DOHH2 (cell line): ENCODE data around the gene CPLX3.

Experiments used
- H3F3A ChIP-seq: fragments of 200-600 bp; sonication (generic), shearing (Covaris generic); 2 replicates; pipeline ENCODE4 v1.6.0; 2016; ENCODE audit warnings: antibody characterized with exemption, mild to moderate bottlenecking; ENCODE audit not compliant: control insufficient read depth, insufficient read depth
- H3K27ac ChIP-seq: fragments of 200-600 bp; sonication (generic); 2 replicates; pipeline ENCODE4 v1.5.1; 2014; ENCODE audit warnings: low read depth, mild to moderate bottlenecking, low read length, moderate library complexity
- H3K27me3 ChIP-seq: fragments of 200-600 bp; sonication (generic); 2 replicates; pipeline ENCODE4 v1.6.1; 2014; ENCODE audit warnings: mild to moderate bottlenecking, low read length, mixed read lengths; ENCODE audit not compliant: control insufficient read depth
- H3K36me3 ChIP-seq: fragments of 200-600 bp; sonication (generic); 2 replicates; pipeline ENCODE4 v1.6.1; 2014; ENCODE audit warnings: mild to moderate bottlenecking, low read length, moderate library complexity, mixed read lengths; ENCODE audit not compliant: control insufficient read depth
- H3K4me1 ChIP-seq: fragments of 200-600 bp; sonication (generic); 2 replicates; pipeline ENCODE4 v1.6.1; 2014; ENCODE audit warnings: mild to moderate bottlenecking, low read length, mixed read lengths; ENCODE audit not compliant: control insufficient read depth
- H3K4me2 ChIP-seq: fragments of 200-600 bp; sonication (generic); 2 replicates; pipeline ENCODE4 v1.6.0; 2014; ENCODE audit warnings: mild to moderate bottlenecking, low read length, moderate library complexity
- H3K4me3 ChIP-seq: fragments of 200-600 bp; sonication (generic); 2 replicates; pipeline ENCODE4 v1.5.1; 2014; ENCODE audit warnings: mild to moderate bottlenecking, low read length, mixed read lengths
- H3K79me2 ChIP-seq: fragments of 200-600 bp; sonication (generic); 2 replicates; pipeline ENCODE4 v1.6.1; 2014; ENCODE audit warnings: mild to moderate bottlenecking, low read length, mixed read lengths; ENCODE audit not compliant: control insufficient read depth
- H3K9me2 ChIP-seq: fragments of 200-600 bp; sonication (generic); replicated peaks from 2 replicates; pipeline ENCODE4 v1.6.1; 2014; ENCODE audit warnings: mild to moderate bottlenecking, low read length, mixed read lengths; ENCODE audit not compliant: control insufficient read depth
- H3K9me3 ChIP-seq: fragments of 200-600 bp; sonication (generic); 2 replicates; pipeline ENCODE4 v1.6.1; 2014; ENCODE audit warnings: antibody characterized with exemption, low read length, mixed read lengths; ENCODE audit not compliant: control insufficient read depth, insufficient read depth
- H4K20me1 ChIP-seq: fragments of 200-600 bp; sonication (generic); 2 replicates; pipeline ENCODE4 v1.6.0; 2014; ENCODE audit warnings: low read depth, mild to moderate bottlenecking, antibody characterized with exemption, low read length, moderate library complexity; ENCODE audit not compliant: control insufficient read depth, insufficient read depth
- EZH2phosphoT487 ChIP-seq: fragments of 200-600 bp; sonication (generic); IDR thresholded peaks from 2 replicates; pipeline ENCODE4 v1.6.1; 2017; ENCODE audit warnings: borderline replicate concordance, mild to moderate bottlenecking, antibody characterized with exemption, low read length, moderate library complexity, mixed read lengths
- TF ChIP-seq, protein P1 (sequence below): fragments of 200-600 bp; sonication (generic); IDR thresholded peaks from one replicate; pipeline ENCODE4 v1.5.1; 2014; ENCODE audit warnings: antibody characterized with exemption, mild to moderate bottlenecking, low read depth, low read length; ENCODE audit not compliant: poor library complexity, severe bottlenecking

Gene CPLX3

DNA sequence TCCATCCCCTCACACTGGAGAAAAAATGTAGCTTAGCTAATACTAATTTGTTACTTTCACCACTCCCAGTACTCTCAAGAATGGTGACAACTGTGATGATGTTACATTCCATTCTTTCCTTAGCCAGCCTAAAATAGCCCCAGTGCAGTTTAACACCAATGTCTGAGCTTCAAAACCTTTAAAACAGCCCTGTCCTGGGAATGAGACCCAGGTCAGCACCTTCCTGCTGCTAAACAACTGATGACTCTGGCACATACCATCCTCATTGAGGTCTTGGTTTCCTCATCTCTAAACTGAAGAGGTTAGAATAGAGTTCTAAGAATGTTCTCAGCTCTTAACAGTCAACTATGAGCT lies 42.9 kb downstream of the CPLX3 start:
- Histone ChIP-seq H3K9me2 (no peaks in the 10 kb centered on the region), H3K4me3 (peak overlapping the region; percentile 50; the same call in 1 of the 2 replicates), H4K20me1 (peaks cover 26% of the 10 kb centered on the region), H3K27me3 (no peaks in the 10 kb centered on the region), H3K36me3 (peaks cover 42% of the 10 kb centered on the region), H3K4me2 (peak overlapping the region; percentile 72; the same call in 1 of the 2 replicates), H3K4me1 (peaks cover 58% of the 10 kb centered on the region), H3F3A (peaks cover 12% of the 10 kb centered on the region; the same call in 1 of the 2 replicates), H3K9me3 (peaks cover 6% of the 10 kb centered on the region; the same call in 1 of the 2 replicates), H3K79me2 (peaks cover 81% of the 10 kb centered on the region), H3K27ac (peak overlapping the region; percentile 52)
- no peak for TF ChIP-seq EZH2phosphoT487
- TF ChIP-seq, protein P1, sequence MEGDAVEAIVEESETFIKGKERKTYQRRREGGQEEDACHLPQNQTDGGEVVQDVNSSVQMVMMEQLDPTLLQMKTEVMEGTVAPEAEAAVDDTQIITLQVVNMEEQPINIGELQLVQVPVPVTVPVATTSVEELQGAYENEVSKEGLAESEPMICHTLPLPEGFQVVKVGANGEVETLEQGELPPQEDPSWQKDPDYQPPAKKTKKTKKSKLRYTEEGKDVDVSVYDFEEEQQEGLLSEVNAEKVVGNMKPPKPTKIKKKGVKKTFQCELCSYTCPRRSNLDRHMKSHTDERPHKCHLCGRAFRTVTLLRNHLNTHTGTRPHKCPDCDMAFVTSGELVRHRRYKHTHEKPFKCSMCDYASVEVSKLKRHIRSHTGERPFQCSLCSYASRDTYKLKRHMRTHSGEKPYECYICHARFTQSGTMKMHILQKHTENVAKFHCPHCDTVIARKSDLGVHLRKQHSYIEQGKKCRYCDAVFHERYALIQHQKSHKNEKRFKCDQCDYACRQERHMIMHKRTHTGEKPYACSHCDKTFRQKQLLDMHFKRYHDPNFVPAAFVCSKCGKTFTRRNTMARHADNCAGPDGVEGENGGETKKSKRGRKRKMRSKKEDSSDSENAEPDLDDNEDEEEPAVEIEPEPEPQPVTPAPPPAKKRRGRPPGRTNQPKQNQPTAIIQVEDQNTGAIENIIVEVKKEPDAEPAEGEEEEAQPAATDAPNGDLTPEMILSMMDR, result no peak

DNA sequence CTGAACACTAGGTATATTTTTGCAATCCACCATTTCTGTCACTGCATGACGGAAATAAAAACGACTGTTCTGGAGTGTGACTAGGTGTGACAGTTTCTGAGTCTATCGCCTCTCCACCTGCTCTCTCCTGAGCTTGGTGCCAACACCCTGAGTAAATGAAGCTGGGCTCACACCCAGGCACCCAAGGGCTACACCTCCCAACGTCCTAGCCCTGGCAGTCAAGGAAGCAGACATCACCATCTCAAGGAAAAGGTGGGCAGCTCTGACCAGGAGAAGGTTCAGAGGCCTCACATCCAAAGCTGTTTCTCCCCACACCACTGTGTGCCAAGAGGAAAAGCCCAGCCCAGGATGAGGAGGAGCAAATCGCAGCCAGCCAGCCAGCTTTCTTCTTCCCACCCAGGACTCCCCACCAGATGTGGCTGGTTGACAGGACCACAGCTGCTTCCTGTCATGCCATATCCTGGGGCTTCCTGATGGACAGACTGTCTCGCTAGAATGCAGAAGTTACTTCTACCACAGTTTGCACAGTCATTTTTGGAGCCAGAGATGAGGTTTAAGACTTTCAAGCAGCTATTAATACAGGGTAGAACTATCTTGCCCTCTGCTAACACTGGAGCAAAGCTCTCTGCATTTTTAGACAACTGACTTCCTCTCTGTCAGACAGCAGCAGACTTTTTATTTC lies 43.4 kb downstream of the CPLX3 start:
- Histone ChIP-seq H3F3A (peaks cover 12% of the 10 kb centered on the region; the same call in 1 of the 2 replicates), H3K79me2 (peaks cover 77% of the 10 kb centered on the region)

DNA sequence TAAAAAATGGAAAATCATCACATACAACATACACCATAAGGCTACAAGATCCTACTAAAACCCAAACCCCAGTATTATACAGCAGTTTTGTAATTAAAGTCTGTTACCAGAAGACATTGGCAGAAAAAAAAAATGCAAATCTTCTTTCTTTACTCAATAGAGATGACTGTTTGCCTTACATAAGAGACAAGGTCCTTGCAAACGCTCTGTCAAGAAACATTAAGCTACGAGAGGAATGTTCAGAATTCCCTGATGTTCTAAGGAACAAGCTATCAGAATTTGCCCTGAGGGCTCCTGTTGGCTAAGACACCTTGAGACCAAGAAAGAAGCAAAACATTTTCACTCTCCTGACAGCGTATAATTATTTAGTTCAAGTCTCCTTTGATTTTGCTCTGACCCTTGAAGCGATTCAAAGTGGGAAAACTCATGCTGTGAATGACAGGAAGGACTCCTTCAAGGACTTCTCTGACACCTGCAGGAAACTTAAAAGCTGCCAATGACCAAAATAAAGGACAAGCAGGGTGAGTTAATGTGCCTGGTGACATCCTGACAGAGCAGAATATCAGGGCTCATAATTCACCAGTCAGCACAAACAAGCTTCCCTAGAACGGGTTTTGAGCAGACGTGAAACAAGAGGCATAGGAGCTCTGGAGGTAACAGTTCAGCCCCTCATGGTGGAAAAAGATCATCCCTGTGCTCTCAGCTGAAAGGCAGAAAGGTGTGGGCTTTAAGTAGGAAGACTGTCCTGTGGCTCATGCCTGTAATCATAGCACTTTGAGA lies 44.2 kb downstream of the CPLX3 start:
- peaks cover 26% of the 10 kb centered on the region for H4K20me1 ChIP-seq
- H3F3A ChIP-seq, result peaks cover 12% of the 10 kb centered on the region; the same call in 1 of the 2 replicates
- peak overlapping the region; percentile 72 for H3K4me2 ChIP-seq
- peak overlapping the region; percentile 50 for H3K4me3 ChIP-seq
- TF ChIP-seq EZH2phosphoT487, result no peak
- TF ChIP-seq, protein P1, result no peak
- H3K27me3 ChIP-seq, result no peaks in the 10 kb centered on the region
- H3K9me3 ChIP-seq, result peaks cover 6% of the 10 kb centered on the region; the same call in 1 of the 2 replicates
- H3K79me2 ChIP-seq, result peaks cover 73% of the 10 kb centered on the region
- peaks cover 42% of the 10 kb centered on the region for H3K36me3 ChIP-seq
- H3K4me1 ChIP-seq, result peaks cover 58% of the 10 kb centered on the region
- H3K27ac ChIP-seq, result peak overlapping the region; percentile 52
- no peaks in the 10 kb centered on the region for H3K9me2 ChIP-seq

More for the DNA sequence above, 43.4 kb downstream of the CPLX3 start:
- Histone ChIP-seq H3K27me3 (no peaks in the 10 kb centered on the region), H3K4me3 (peak overlapping the region; percentile 50), H3K36me3 (peaks cover 42% of the 10 kb centered on the region), H3K9me3 (peaks cover 6% of the 10 kb centered on the region; the same call in 1 of the 2 replicates), H3K9me2 (no peaks in the 10 kb centered on the region), H3K4me1 (peaks cover 58% of the 10 kb centered on the region), H3K4me2 (peak overlapping the region; percentile 72), H4K20me1 (peaks cover 26% of the 10 kb centered on the region), H3K27ac (peak overlapping the region; percentile 52)
- TF ChIP-seq, protein P1, result no peak
